Stimulated activated CD4-positive, alpha-beta T cell treated with anti-CD3 and anti-CD28 coated beads, Interleukin-12 subunit alpha, Interleukin-12 subunit beta, amount 100 ng/mL, for 24 hours (primary cell): ENCODE measurements around the gene TEX26.

Experiments
- DNase-seq, 2 experiments: peaks; one replicate each; pipeline ENCODE4 v3.0.0-alpha.2; 2020; ENCODE audit warnings: low read depth in 2 of 2

Gene TEX26

GRCh38 chr13:30976025-30976424 lies 43.6 kb downstream of the TEX26 start:
- DNase-seq = no peak

GRCh38 chr13:30978981-30979956 lies 46.8 kb downstream of the TEX26 start:
- peak; percentile 20 to 48 for DNase-seq

- DNase-seq = no peak
Measured at GRCh38 chr13:30982506-30982905, 50.0 kb downstream of the TEX26 start.

DNA sequence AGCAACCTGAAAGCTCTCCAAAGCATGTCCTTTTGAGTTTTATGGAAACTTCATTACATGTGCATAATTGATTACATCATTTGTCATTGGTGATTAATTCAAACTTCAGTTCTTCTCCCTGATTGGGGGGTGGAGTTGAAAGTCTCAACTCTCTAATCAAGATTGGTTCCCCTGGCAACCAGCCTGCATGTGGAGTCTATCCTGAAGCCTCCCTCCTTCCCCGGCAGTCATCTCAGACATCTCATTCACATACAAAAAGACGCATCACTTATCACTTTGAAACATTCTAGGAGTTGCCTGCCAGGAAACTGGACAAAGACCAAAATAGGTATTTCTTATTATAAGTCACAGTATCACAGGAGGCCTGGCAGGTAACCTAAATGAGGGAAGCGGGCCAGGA lies 50.5 kb downstream of the TEX26 start:
- no peak for DNase-seq

DNA sequence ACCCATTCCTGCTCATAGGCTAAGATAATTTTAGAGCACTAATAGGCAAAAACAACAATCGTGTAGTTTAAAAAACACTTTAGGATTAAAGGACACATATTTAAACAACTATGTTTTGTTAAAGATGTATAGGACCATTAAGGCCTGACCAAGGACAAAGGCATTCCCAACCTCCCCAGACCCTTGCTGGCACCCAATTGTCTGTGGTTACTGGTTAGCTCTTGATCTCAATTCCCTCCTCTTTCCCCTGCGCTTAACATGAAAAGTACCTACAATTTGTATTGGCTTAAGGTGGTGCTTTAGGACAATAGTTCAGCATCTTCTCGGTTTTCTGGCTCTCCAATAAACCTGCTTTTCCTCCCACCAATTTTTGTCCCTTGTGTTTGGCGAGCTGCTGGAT lies 51.0 kb downstream of the TEX26 start:
- no peak for DNase-seq

DNA sequence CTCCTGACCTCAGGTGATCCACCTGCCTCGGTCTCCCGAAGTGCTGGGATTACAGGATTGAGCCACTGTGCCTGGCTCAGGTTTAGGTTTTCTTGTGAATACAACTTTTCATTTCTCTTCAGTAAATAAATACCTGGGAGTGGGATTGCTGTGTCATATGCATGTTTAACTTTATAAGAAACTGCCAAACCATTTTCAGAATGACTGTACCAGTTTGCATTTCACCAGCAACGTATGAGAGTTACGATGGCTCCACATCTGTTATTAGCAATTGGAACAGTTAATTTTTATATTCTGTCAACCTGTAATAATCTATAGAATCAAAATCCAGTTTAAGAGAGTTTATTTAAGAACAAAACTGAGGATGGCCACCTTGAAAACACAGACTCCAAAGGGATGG lies 52.2 kb downstream of the TEX26 start:
- no peak for DNase-seq

DNA sequence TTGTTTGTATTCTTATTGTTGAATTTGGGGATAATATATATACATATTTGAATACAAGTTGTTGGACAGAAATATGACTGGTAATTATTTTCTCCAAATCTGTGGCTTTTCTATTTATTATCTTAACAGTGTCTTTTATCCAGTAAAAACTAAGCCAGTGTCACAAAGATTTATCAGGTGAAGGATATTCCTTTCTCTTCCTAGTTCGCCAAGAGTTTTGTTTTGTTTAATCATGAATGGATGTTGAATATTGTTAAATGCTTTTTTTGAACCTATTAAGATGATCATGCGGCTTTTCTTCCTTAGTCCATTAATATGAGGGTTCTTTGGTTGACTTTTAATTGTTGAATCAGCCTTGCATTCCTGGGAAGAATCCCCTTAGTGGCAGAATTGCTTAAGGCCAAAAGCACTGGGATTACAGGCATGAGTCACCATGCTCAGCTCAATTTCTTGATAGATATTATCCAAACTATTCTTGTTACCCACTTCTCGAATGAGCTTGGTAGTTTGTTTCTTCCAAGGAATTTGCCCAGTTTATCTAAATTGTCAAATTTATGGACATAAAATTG lies 53.3 kb downstream of the TEX26 start:
- DNase-seq = no peak

- DNase-seq = no peak
Measured at GRCh38 chr13:30991184-30991583, 58.7 kb downstream of the TEX26 start.

GRCh38 chr13:30991922-30992321 lies 59.5 kb downstream of the TEX26 start:
- DNase-seq = no peak

GRCh38 chr13:30995331-30995730 lies 62.9 kb downstream of the TEX26 start:
- DNase-seq = no peak

DNA sequence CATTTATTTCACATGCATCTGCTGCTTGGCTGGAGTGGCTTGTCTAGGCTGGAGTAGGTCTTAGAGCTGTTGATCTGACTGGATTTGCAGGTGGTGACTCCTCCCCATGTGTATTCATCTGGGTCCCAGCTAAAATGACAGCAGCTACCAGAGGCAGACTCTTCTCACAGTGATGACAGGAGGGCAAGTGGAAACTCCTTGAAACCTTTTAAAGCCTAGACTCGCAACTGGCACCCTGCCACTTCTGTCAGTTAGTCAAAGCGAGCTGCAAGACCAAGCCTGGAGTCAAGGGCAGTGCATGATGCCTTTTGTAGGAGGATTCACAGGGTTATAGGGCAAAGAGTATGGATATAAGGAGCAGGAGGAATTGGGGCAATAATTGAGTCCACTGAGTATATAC lies 65.2 kb downstream of the TEX26 start:
- no peak for DNase-seq

DNA sequence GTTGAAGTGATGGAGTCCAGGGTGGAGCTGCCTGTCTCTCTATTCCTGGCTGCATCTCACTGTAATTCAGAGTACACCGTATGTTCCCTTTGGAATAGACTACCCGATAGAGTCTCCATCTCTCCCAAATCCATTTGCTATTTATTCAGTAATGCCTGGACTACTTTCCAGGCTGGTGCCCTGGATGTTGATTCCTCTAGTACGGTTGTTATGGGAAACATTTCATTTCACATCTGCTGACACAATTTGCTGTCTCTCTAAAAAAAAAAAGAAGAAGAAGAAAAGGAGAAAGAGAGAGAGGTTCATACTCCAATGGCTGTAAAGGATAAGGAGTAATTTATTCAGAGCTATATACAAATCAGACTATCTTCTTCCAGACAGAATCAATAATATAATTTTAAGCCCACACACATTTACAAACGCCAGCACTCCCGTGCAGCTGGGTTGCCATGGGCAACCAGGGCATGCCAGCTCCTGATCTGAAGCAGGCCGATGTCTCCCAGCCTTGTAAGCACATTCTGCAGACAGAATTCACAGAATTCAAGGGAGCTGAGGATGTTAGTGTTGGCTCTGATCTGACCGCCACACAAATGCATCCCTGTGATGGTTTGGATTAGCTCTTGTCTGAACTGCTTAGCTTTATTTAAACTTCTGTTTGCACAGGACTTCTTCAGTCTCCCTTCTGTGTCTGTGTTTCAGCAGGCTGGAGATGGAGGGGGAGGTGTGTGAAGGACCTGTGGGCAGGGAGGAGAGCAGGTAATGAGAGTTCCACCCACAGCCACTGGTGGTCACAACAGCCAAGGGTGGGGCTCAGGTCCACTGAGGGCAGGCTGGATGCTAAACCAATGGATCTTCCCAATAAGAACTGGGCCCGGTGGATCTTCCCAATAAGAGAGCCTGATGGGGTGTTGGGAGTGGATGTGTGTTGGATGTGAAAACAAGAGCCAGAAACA lies 66.0 kb downstream of the TEX26 start:
- no peak for DNase-seq

DNA sequence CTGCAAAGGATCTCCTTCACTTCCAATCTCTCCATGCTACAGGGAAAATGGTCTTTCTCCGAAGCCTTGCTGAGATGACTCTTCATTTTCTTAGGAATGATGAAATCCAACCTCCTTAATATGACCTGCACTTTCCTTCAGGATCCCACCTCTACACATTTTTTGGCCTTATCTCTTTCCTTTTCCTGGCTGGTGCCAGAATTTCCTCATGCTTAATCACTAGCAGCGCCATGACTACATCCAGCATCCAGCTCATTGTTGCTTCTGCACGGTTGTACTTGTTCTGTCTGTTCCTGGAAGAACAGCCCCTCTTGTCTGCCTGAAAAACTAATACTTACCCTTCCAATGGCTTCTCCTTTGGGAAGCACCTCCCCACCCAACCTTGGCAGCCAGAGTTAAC lies 68.4 kb downstream of the TEX26 start:
- no peak for DNase-seq

DNA sequence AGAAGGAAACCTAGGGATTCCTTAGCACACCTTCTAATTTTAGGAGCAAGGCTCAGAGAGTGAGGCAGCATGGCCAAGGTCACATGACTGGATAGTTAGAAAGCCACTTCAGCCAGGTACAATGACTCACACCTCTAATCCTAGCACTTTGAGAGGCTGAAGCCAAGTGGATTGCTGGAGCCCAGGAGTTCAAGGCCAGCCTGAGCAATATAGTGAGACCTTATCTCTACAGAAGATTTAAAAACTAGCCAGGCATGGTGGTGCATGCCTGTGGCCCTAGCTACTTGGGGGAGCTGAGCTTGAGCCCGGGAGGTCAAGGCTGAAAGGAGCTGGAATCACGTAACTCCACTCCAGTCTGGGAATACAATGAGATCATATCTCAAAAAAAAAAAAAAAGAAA lies 69.2 kb downstream of the TEX26 start:
- DNase-seq = no peak

DNA sequence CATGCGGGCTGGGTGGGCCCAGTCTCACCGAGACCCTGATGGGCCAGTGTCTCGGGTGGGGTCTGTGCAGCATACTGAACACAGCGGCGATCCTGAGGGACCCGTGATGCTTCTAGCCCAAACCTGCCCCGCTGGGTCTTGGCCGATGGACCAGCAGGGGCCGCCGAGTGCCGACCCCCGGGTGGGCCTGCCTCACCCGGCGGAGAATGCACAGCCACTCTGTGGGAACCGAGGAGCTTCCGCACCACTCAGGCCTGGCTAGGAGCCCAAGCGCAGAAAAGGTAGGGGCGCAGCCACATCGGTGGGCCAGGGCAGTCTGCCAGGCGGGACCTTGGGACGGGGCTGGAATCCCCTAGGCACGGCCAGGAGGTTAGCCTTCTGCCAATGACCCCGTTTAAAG lies 72.6 kb downstream of the TEX26 start:
- DNase-seq = no peak

DNA sequence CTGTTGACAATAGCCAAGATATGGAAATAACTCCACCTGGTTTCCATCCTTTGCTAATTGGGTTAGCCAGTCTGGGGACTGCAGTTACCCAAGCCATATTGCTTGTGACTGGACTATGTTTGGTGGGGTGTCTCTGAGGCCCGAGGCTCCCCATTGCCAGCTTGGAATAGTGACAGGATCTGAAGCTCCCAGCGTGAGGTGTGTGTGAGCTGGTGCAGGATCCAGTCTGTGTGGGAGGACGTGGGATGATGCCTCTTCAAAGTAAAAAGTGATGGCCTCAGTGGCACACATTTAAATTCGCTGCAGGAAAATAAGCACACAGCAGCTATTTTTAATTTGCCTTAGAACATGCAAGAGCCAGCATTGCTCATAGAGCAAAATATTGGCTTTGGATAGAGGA lies 75.0 kb downstream of the TEX26 start:
- DNase-seq = no peak

- no peak for DNase-seq
Measured at GRCh38 chr13:31008400-31009115, 76.1 kb downstream of the TEX26 start.

- DNase-seq = no peak
Measured at GRCh38 chr13:31009166-31009565, 76.7 kb downstream of the TEX26 start.

DNA sequence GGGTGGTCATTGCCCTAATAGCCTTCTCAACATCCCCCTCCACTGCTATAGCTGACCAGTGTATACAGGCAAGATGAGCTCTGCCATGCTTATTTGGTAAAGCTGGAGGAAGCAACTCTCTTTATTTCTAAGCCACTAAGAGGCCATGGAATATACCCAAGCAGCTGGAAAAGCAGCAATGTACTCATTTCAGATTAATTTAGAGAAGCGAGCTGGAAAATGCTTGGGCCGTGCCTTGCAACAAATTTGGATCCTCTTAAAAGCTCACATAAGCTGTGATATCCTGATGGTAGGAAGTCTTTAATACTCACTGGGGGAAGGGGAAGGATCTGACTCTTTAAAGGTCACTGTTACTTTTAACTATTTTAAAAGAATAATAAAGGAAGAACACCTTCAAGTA lies 77.8 kb downstream of the TEX26 start:
- DNase-seq = no peak

GRCh38 chr13:31011193-31011860 lies 78.9 kb downstream of the TEX26 start:
- DNase-seq = no peak
